Tibial artery (tissue), 4 donors: Measurements from ENCODE around the gene PSD2.

Source experiments
- DNase-seq, 2 donors: peaks; one replicate each; pipeline ENCODE4 v3.0.0-alpha.2; 2019
- H3K27ac ChIP-seq, 2 donors: fragments of 200-600 bp; sonication (generic) in 1 of 2; 1 replicate in 1 of 2; 2 replicates in 1 of 2; pipeline ENCODE4 v1.5.1; 2018 to 2019; ENCODE audit warnings: mild to moderate bottlenecking in 1 of 2
- H3K27me3 ChIP-seq, 2 donors: fragments of 200-600 bp; sonication (generic) in 1 of 2; one replicate each; pipeline versions ENCODE4 v1.5.1 to v1.6.0; 2016 to 2019
- H3K36me3 ChIP-seq, 3 donors: fragments of 200-600 bp; sonication (generic) in 2 of 3; one replicate each; pipeline ENCODE4 v1.5.1; 2016 to 2019; ENCODE audit warnings: mild to moderate bottlenecking in 2 of 3
- H3K4me1 ChIP-seq, 4 donors: fragments of 200-600 bp; sonication (generic) in 2 of 4; 1 replicate in 3 of 4; 2 replicates in 1 of 4; pipeline ENCODE4 v1.5.1; 2016 to 2019
- H3K4me3 ChIP-seq, 2 donors: fragments of 200-600 bp; sonication (generic) in 1 of 2; 1 replicate in 1 of 2; 2 replicates in 1 of 2; pipeline ENCODE4 v1.5.1; 2018 to 2019; ENCODE audit warnings: mild to moderate bottlenecking in 2 of 2
- H3K9me3 ChIP-seq, 3 donors: fragments of 200-600 bp; sonication (generic) in 1 of 3; one replicate each; pipeline ENCODE4 v1.5.1; 2016 to 2019
- intact Hi-C: fragments of 100-400 bp; cut with DNase I; formaldehyde crosslinking; loops from one replicate; pipeline ENCODE4 v1.15.0; 2023; ENCODE audit warnings: low total_unique reads
- TF ChIP-seq, protein P1 (sequence below), 2 experiments: fragments of 200-600 bp in 1 of 2; fragments of 450-650 bp in 1 of 2; IDR thresholded peaks; one replicate each; pipeline ENCODE4 v1.5.1; 2017 to 2019; ENCODE audit warnings: antibody characterized with exemption in 2 of 2, mild to moderate bottlenecking in 1 of 2, moderate library complexity in 1 of 2

The PSD2 gene

GRCh38 chr5:139831624-139832023 lies 36.0 kb downstream of the PSD2 start:
- peak in 1 of 2 donors; percentile 3 for DNase-seq
- intact Hi-C loops: no loop called here

GRCh38 chr5:139833525-139833924 lies 37.9 kb downstream of the PSD2 start:
- Histone ChIP-seq H3K9me3 (no peaks in the 10 kb centered on the region), H3K36me3 (no peaks in the 10 kb centered on the region), H3K4me1 (no peaks in the 10 kb centered on the region), H3K27me3 (peaks cover 0 to 23% of the 10 kb centered on the region in 2 donors), H3K27ac (no peak overlapping the region), H3K4me3 (no peak overlapping the region)
- DNase-seq: peak in 1 of 2 donors; percentile 10
- intact Hi-C loops: no loop called here
- TF ChIP-seq, protein P1, sequence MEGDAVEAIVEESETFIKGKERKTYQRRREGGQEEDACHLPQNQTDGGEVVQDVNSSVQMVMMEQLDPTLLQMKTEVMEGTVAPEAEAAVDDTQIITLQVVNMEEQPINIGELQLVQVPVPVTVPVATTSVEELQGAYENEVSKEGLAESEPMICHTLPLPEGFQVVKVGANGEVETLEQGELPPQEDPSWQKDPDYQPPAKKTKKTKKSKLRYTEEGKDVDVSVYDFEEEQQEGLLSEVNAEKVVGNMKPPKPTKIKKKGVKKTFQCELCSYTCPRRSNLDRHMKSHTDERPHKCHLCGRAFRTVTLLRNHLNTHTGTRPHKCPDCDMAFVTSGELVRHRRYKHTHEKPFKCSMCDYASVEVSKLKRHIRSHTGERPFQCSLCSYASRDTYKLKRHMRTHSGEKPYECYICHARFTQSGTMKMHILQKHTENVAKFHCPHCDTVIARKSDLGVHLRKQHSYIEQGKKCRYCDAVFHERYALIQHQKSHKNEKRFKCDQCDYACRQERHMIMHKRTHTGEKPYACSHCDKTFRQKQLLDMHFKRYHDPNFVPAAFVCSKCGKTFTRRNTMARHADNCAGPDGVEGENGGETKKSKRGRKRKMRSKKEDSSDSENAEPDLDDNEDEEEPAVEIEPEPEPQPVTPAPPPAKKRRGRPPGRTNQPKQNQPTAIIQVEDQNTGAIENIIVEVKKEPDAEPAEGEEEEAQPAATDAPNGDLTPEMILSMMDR (IDR thresholded peaks at IDR 0.05): no peak

More at GRCh38 chr5:139831624-139832023, 36.0 kb downstream of the PSD2 start:
- no peaks in the 10 kb centered on the region for H3K9me3 ChIP-seq
- H3K4me1 ChIP-seq: no peaks in the 10 kb centered on the region
- TF ChIP-seq, protein P1 (IDR thresholded peaks at IDR 0.05): no peak
- H3K27me3 ChIP-seq: peaks cover 0 to 10% of the 10 kb centered on the region in 2 donors
- no peak overlapping the region for H3K27ac ChIP-seq
- no peaks in the 10 kb centered on the region for H3K36me3 ChIP-seq
- H3K4me3 ChIP-seq: no peak overlapping the region

GRCh38 chr5:139835656-139836055 lies 40.0 kb downstream of the PSD2 start:
- H3K4me3 ChIP-seq: no peak overlapping the region
- peak in 1 of 2 donors; percentile 37 for DNase-seq
- H3K4me1 ChIP-seq: no peaks in the 10 kb centered on the region
- TF ChIP-seq, protein P1 (IDR thresholded peaks at IDR 0.05): no peak
- no peaks in the 10 kb centered on the region for H3K9me3 ChIP-seq
- intact Hi-C loops: no loop called here
- H3K27ac ChIP-seq: no peak overlapping the region
- H3K36me3 ChIP-seq: no peaks in the 10 kb centered on the region
- peaks cover 0 to 23% of the 10 kb centered on the region in 2 donors for H3K27me3 ChIP-seq

DNA sequence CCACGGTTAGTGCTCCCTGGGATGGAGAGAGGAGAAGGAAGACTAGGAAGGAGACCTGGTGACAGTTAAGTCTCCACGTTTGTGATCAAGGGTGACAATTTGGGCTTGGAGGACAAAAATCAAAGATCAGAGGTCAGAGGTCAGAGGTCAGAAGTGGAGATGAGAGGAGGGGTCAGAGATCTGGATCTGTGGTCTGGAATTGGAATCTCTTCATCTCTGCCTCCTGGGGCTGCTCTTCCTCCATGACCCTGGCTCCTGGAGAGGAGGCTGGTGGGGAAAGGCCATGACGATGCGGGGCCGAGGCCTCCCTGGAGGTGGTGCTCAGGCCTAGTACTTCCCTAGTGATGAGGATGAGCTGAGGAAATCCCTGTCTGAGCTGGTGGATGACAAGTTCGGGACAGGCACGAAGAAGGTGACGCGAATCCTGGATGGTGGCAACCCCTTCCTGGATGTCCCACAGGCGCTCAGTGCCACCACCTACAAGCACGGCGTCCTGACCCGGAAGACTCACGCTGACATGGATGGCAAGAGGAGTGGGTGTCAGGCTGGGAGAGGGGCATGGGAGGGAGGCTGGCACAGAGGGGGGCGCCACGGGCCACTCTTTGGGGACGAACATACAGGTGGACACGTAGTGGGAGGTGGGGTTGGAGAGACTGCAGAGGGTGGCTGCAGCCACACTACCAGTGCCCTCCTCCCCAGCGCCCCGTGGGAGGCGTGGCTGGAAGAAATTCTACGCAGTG lies 41.0 kb downstream of the PSD2 start:
- Histone ChIP-seq H3K4me3 (no peak overlapping the region), H3K27ac (no peak overlapping the region), H3K36me3 (no peaks in the 10 kb centered on the region), H3K27me3 (peaks cover 0 to 23% of the 10 kb centered on the region in 2 donors), H3K9me3 (no peaks in the 10 kb centered on the region), H3K4me1 (no peaks in the 10 kb centered on the region)
- TF ChIP-seq, protein P1 (IDR thresholded peaks at IDR 0.05): no peak
- peak in 1 of 2 donors; percentile 63 for DNase-seq
- intact Hi-C loops: no loop called here

DNA sequence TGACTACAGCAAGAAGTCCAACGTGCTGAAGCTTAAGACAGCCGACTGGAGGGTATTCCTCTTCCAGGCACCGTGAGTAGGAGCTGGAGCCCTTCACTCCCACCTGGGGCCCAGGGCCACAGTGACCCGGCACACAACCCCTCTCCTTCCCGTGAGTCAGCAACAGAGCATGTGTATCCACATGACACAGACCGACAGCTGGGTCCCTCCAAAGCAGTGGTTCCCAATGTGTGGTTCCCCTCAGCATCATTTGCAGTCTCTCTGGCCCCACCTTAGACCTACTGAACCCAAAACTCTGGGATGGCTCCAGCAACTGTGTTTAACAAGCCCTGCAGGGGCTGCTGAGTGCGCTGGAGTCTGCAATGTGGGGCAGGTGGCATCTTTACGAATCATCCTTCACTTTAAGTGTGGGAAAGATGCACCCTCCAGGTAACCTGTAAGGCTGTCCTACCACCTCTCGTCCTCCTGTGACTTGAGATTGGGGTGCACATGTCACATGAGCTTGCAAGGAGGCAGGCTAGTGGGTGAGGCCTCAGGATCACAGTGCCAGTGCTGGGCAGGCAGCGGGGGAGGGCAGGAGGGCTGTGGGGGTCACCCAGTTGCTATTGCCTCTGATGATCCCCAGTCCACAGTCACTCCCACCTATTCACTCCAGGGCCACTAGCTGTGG lies 42.2 kb downstream of the PSD2 start:
- H3K36me3 ChIP-seq: no peaks in the 10 kb centered on the region
- DNase-seq: peak in 1 of 2 donors; percentile 40
- TF ChIP-seq, protein P1 (IDR thresholded peaks at IDR 0.05): no peak
- intact Hi-C loops: no loop called here
- no peaks in the 10 kb centered on the region for H3K4me1 ChIP-seq
- no peak overlapping the region for H3K4me3 ChIP-seq
- H3K27ac ChIP-seq: no peak overlapping the region
- H3K27me3 ChIP-seq: peaks cover 0 to 23% of the 10 kb centered on the region in 2 donors
- H3K9me3 ChIP-seq: no peaks in the 10 kb centered on the region
